K562 (cell line): Measurements from ENCODE around the gene TRMT1. TPM values are rescaled to one million over a fixed set of nuclear protein-coding genes. Genes with fewer than 3 reads are reported as not detected.

Experiments
- BDP1 ChIP-seq: IDR thresholded peaks from 3 replicates; pipeline ENCODE4 v1.6.1; 2011; ENCODE audit not compliant: insufficient read length, insufficient read depth
- CBFA2T3 ChIP-seq: fragments of 450-650 bp; IDR thresholded peaks from 2 replicates; pipeline ENCODE4 v1.6.1; 2017
- CEBPB ChIP-seq: fragments of 450-650 bp; IDR thresholded peaks from 2 replicates; pipeline ENCODE4 v1.6.1; 2016; ENCODE audit warnings: missing genetic modification characterization, missing compliant biosample characterization
- FOXJ2 ChIP-seq: fragments of 200-800 bp; sonication (Bioruptor generic); IDR thresholded peaks from 2 replicates; pipeline ENCODE4 v1.6.1; 2016; ENCODE audit warnings: missing genetic modification characterization, missing compliant biosample characterization
- HOXB6 ChIP-seq: fragments of 250-450 bp; sonication (Bioruptor Pico); IDR thresholded peaks from 2 replicates; pipeline ENCODE4 v1.5.1; 2022; ENCODE audit warnings: mild to moderate bottlenecking, borderline replicate concordance
- LARP7 ChIP-seq: fragments of 450-650 bp; IDR thresholded peaks from 2 replicates; pipeline ENCODE4 v1.6.1; 2016
- LCOR ChIP-seq: sonication (generic); formaldehyde crosslinking; IDR thresholded peaks from 2 replicates; pipeline ENCODE4 v1.8.0; 2022; ENCODE audit warnings: mild to moderate bottlenecking, missing genetic modification reagents
- MEF2D ChIP-seq: conservative IDR thresholded peaks from 2 replicates; pipeline ENCODE4 v1.6.1; 2016; ENCODE audit warnings: low read depth, missing genetic modification characterization, missing compliant biosample characterization
- PHB2 ChIP-seq: fragments of 450-650 bp; IDR thresholded peaks from 2 replicates; pipeline ENCODE4 v1.6.1; 2017; ENCODE audit warnings: low read depth
- PREB ChIP-seq: sonication (generic); formaldehyde crosslinking; IDR thresholded peaks from 2 replicates; pipeline ENCODE4 v1.8.1; 2023; ENCODE audit warnings: mild to moderate bottlenecking, missing genetic modification reagents
- RHOXF2B ChIP-seq: fragments of 250-450 bp; sonication (Bioruptor Pico); conservative IDR thresholded peaks from 2 replicates; pipeline ENCODE4 v1.5.1; 2021
- SAFB ChIP-seq: fragments of 200-400 bp; formaldehyde crosslinking; IDR thresholded peaks from 2 replicates; pipeline ENCODE4 v1.6.1; 2017; ENCODE audit warnings: low read depth, low read length, borderline replicate concordance
- SIX5 ChIP-seq, 2 experiments: IDR thresholded peaks; 2 replicates each; pipeline ENCODE4 v1.6.1; 2011; ENCODE audit warnings: low read length in 2 of 2, borderline replicate concordance in 1 of 2, low read depth in 1 of 2, mild to moderate bottlenecking in 1 of 2, moderate library complexity in 1 of 2; ENCODE audit not compliant: insufficient read depth in 1 of 2
- SLC30A9 ChIP-seq: fragments of 250-450 bp; sonication (Bioruptor Pico); IDR thresholded peaks from 2 replicates; pipeline ENCODE4 v1.8.0; 2022; ENCODE audit warnings: mild to moderate bottlenecking, moderate library complexity
- SMARCE1 ChIP-seq: fragments of 450-650 bp; IDR thresholded peaks from 2 replicates; pipeline ENCODE4 v1.7.1; 2016; ENCODE audit warnings: mild to moderate bottlenecking
- SP1 ChIP-seq: sonication (generic); formaldehyde crosslinking; IDR thresholded peaks from 2 replicates; pipeline ENCODE4 v1.8.1; 2022; ENCODE audit warnings: mild to moderate bottlenecking, missing genetic modification reagents
- THRA ChIP-seq: fragments of 450-650 bp; IDR thresholded peaks from 2 replicates; pipeline ENCODE4 v1.6.1; 2017; ENCODE audit warnings: mild to moderate bottlenecking, moderate library complexity
- ZC3H4 ChIP-seq: sonication (generic); formaldehyde crosslinking; IDR thresholded peaks from 2 replicates; pipeline ENCODE4 v1.9.0; 2021; ENCODE audit warnings: missing genetic modification reagents, borderline replicate concordance
- ZNF232 ChIP-seq: sonication (generic); formaldehyde crosslinking; IDR thresholded peaks from 2 replicates; pipeline ENCODE4 v1.8.0; 2022; ENCODE audit warnings: mild to moderate bottlenecking, missing genetic modification reagents
- ZNF24 ChIP-seq: fragments of 450-650 bp; IDR thresholded peaks from 2 replicates; pipeline ENCODE4 v1.6.1; 2016
- polyA plus RNA-seq, 8 experiments: library from polyadenylated mRNA; depleted of rRNA in 4 of 8; stranded (reverse) in 5 of 8; unstranded in 3 of 8; fragments of >200 nt; fragmentation: Nextera tagmentation in 2 of 8; fragmentation: Illumina TruSeq in 1 of 8; extraction: Ambion mirVana in 2 of 8; extraction: Trizol in 1 of 8; gene quantifications; 2 replicates each; pipeline versions ENCODE4 v1.2.1 to v1.2.3, GENCODE V29; 2011 to 2014; ENCODE audit warnings: inconsistent platforms in 1 of 8, missing spikeins in 1 of 8
- total RNA-seq, 7 experiments: library from RNA; depleted of rRNA in 6 of 7; stranded (reverse); fragments of >200 nt in 6 of 7; fragmentation: Illumina TruSeq in 2 of 7; extraction: Trizol in 2 of 7; gene quantifications; 2 replicates each; pipeline versions ENCODE4 v1.2.1 to v1.2.3, GENCODE V29; 2011 to 2021; ENCODE audit warnings: low replicate concordance in 1 of 7
- TF ChIP-seq, protein P1 (sequence below), 2 experiments: fragments of 150-350 bp in 1 of 2; IDR thresholded peaks; 2 replicates each; pipeline ENCODE4 v1.6.1; 2012 to 2016; ENCODE audit warnings: low read depth in 2 of 2, low read length in 2 of 2, mild to moderate bottlenecking in 1 of 2, moderate library complexity in 1 of 2
- TF ChIP-seq, protein P2 (sequence below): IDR thresholded peaks from 3 replicates; pipeline ENCODE4 v1.6.1; 2011; ENCODE audit warnings: borderline replicate concordance, mild to moderate bottlenecking; ENCODE audit not compliant: insufficient read length, insufficient read depth

TRMT1 gene
- total and polyA plus RNA-seq, 9 of the 15 experiments (the other 6 are each of a cell fraction or from before 2014, with no cell fraction given), result 5.8 to 158 (median 54.3) TPM

DNA sequence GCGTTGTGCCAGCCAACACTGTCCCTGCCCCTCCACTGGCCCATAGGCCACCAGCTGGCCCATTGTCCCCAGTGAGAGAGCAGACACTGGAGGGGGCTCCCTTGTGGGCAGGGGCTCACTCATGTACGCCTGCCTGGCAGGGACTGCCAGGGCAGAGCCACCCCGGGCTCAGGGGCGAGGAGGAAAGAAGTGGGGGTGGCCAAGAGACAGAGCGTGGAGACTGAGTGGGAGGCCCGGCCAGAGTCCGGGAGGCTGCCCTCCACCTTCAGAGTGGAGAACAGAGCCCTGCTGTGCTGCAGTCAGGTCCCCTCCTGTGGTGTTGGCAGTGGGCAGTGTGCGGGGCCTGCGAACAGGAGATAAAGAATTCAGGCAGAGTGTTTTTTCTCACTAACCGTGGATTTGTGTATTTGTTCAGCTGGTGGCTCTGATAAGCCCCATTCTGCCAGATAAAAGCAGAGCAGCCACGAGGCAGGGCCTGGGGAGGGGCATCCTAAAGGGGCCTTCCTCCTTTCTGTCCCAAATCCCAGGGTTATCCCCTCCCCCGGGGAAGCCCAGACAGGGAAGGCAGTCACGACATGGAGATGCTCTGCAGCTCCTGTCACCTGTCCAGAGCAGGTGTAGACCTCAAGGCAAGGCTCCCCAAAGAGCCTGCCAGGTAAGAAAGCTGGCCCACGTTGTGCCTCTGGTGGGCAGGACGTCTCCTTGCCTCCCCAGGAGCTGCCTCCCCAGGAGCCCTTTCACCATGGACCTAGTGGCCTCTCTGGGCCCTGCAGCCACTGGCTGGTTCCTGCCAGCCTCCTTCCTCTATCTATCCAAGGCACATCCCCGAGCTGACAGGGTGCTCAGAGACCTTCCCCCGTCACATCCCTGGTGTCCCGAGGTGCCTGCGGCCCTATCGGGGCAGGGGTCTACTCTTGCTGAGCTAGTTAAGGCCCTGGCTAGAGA lies 46.9 kb downstream of the TRMT1 start (continued):
- TF ChIP-seq, protein P1, sequence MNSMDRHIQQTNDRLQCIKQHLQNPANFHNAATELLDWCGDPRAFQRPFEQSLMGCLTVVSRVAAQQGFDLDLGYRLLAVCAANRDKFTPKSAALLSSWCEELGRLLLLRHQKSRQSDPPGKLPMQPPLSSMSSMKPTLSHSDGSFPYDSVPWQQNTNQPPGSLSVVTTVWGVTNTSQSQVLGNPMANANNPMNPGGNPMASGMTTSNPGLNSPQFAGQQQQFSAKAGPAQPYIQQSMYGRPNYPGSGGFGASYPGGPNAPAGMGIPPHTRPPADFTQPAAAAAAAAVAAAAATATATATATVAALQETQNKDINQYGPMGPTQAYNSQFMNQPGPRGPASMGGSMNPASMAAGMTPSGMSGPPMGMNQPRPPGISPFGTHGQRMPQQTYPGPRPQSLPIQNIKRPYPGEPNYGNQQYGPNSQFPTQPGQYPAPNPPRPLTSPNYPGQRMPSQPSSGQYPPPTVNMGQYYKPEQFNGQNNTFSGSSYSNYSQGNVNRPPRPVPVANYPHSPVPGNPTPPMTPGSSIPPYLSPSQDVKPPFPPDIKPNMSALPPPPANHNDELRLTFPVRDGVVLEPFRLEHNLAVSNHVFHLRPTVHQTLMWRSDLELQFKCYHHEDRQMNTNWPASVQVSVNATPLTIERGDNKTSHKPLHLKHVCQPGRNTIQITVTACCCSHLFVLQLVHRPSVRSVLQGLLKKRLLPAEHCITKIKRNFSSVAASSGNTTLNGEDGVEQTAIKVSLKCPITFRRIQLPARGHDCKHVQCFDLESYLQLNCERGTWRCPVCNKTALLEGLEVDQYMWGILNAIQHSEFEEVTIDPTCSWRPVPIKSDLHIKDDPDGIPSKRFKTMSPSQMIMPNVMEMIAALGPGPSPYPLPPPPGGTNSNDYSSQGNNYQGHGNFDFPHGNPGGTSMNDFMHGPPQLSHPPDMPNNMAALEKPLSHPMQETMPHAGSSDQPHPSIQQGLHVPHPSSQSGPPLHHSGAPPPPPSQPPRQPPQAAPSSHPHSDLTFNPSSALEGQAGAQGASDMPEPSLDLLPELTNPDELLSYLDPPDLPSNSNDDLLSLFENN (IDR thresholded peaks at IDR 0.05; ENCODE audit: low read depth in 2 of 2, low read length in 2 of 2), result peak in 1 of 2 experiments; percentile 92; a peak in 2 of 4 replicates
- TF ChIP-seq PREB, result no peak
- TF ChIP-seq SMARCE1, result peak; percentile 99
- TF ChIP-seq ZC3H4 (CRISPR knock-in tag), result no peak; the same call in 1 of the 2 replicates
- TF ChIP-seq THRA, result no peak
- peak; percentile 40; the same call in 1 of the 2 replicates for TF ChIP-seq SP1
- TF ChIP-seq CEBPB (tag), result no peak
- TF ChIP-seq LCOR (CRISPR knock-in tag), result peak; percentile 41; the same call in 1 of the 2 replicates
- TF ChIP-seq SAFB, result peak; percentile 49; the same call in 1 of the 2 replicates
- TF ChIP-seq HOXB6 (CRISPR knock-in tag), result no peak
- TF ChIP-seq SLC30A9 (CRISPR knock-in tag), result no peak
- no peak for TF ChIP-seq RHOXF2B (CRISPR knock-in tag)
- TF ChIP-seq SIX5 (IDR thresholded peaks at IDR 0.05; ENCODE audit: borderline replicate concordance in 1 of 2, insufficient read depth in 1 of 2, low read depth in 1 of 2, low read length in 2 of 2), result no peak
- no peak for TF ChIP-seq ZNF232 (CRISPR knock-in tag)
- TF ChIP-seq PHB2, result peak; percentile 96
- no peak for TF ChIP-seq BDP1
- TF ChIP-seq, protein P2, sequence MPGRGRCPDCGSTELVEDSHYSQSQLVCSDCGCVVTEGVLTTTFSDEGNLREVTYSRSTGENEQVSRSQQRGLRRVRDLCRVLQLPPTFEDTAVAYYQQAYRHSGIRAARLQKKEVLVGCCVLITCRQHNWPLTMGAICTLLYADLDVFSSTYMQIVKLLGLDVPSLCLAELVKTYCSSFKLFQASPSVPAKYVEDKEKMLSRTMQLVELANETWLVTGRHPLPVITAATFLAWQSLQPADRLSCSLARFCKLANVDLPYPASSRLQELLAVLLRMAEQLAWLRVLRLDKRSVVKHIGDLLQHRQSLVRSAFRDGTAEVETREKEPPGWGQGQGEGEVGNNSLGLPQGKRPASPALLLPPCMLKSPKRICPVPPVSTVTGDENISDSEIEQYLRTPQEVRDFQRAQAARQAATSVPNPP, result no peak
- TF ChIP-seq MEF2D, result peak; percentile 76
- TF ChIP-seq LARP7, result no peak
- peak; percentile 89 for TF ChIP-seq FOXJ2 (tag)
- peak; percentile 50; the same call in 1 of the 2 replicates for TF ChIP-seq ZNF24
- TF ChIP-seq CBFA2T3, result peak; percentile 99
